ENCODE results near the gene CDK9.

Gene CDK9

DNA sequence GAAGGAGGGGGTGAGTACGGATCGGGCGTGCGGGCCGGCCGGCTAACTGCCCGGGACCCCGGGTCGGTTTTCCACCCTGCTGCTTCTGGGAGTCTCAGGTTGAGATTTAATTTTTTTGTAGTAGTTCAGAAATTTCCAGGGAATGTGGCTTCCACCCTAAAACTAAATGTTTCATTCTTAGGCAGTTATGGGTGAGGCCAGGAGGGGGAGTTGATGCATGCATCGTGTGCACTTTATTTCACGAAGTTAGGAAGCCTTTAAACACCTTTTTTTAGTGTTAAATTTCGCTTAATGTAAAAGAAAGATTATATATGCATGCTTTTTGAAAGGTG lies 905 bp downstream of the CDK9 start:
- Histone ChIP-seq H3K4me3 (replicated peaks; ENCODE audit: insufficient read depth, low read length) (peak overlapping the region; percentile 93), H3K27ac (replicated peaks) (peak overlapping the region; percentile 94), H3K27me3 (ENCODE audit: insufficient read depth, poor library complexity, severe bottlenecking) (no peaks in the 10 kb centered on the region)
- no peak for DNase-seq (ENCODE audit: low read depth in 1 of 2, low spot score in 1 of 2)
- TF ChIP-seq SPI1 (IDR thresholded peaks at IDR 0.05; ENCODE audit: borderline replicate concordance, low read depth) (no peak), GABPA (IDR thresholded peaks at IDR 0.05; ENCODE audit: low read depth) (no peak), POLR2AphosphoS5 (IDR thresholded peaks at IDR 0.05; ENCODE audit: low read depth) (no peak)
- TF ChIP-seq, protein P1, sequence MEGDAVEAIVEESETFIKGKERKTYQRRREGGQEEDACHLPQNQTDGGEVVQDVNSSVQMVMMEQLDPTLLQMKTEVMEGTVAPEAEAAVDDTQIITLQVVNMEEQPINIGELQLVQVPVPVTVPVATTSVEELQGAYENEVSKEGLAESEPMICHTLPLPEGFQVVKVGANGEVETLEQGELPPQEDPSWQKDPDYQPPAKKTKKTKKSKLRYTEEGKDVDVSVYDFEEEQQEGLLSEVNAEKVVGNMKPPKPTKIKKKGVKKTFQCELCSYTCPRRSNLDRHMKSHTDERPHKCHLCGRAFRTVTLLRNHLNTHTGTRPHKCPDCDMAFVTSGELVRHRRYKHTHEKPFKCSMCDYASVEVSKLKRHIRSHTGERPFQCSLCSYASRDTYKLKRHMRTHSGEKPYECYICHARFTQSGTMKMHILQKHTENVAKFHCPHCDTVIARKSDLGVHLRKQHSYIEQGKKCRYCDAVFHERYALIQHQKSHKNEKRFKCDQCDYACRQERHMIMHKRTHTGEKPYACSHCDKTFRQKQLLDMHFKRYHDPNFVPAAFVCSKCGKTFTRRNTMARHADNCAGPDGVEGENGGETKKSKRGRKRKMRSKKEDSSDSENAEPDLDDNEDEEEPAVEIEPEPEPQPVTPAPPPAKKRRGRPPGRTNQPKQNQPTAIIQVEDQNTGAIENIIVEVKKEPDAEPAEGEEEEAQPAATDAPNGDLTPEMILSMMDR (IDR thresholded peaks at IDR 0.05; ENCODE audit: insufficient read depth, low read length): no peak
- TF ChIP-seq, protein P2, sequence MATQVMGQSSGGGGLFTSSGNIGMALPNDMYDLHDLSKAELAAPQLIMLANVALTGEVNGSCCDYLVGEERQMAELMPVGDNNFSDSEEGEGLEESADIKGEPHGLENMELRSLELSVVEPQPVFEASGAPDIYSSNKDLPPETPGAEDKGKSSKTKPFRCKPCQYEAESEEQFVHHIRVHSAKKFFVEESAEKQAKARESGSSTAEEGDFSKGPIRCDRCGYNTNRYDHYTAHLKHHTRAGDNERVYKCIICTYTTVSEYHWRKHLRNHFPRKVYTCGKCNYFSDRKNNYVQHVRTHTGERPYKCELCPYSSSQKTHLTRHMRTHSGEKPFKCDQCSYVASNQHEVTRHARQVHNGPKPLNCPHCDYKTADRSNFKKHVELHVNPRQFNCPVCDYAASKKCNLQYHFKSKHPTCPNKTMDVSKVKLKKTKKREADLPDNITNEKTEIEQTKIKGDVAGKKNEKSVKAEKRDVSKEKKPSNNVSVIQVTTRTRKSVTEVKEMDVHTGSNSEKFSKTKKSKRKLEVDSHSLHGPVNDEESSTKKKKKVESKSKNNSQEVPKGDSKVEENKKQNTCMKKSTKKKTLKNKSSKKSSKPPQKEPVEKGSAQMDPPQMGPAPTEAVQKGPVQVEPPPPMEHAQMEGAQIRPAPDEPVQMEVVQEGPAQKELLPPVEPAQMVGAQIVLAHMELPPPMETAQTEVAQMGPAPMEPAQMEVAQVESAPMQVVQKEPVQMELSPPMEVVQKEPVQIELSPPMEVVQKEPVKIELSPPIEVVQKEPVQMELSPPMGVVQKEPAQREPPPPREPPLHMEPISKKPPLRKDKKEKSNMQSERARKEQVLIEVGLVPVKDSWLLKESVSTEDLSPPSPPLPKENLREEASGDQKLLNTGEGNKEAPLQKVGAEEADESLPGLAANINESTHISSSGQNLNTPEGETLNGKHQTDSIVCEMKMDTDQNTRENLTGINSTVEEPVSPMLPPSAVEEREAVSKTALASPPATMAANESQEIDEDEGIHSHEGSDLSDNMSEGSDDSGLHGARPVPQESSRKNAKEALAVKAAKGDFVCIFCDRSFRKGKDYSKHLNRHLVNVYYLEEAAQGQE (IDR thresholded peaks at IDR 0.05; ENCODE audit: insufficient replicate concordance, low read depth): no peak

DNA sequence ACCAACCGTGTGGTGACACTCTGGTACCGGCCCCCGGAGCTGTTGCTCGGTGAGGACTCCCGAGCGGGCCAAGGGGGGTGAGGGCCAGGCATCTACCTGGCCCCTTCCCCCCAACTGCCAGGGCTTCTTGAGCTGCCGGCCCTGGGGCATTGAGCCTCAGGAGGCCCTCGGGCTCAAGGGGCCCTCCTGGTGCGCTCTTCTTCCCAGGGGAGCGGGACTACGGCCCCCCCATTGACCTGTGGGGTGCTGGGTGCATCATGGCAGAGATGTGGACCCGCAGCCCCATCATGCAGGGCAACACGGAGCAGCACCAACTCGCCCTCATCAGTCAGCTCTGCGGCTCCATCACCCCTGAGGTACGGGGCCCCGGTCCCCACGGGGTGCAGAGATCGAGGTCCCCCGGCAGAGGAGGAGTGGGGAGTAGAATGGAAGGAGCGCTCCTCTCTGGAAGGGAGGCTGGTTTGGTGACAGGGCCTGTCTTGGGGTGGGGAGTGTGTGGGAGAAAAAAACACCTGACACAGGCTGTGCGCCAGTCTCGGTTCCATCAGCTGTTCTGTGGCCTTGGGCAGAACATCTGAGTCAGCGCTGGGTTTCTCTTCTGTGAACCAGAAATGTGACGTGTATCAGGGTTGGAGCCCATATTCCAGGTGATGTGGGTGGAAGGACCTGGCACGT lies 2.6 kb downstream of the CDK9 start:
- TF ChIP-seq SPI1 (IDR thresholded peaks at IDR 0.05; ENCODE audit: borderline replicate concordance, low read depth) (no peak), GABPA (IDR thresholded peaks at IDR 0.05; ENCODE audit: low read depth) (no peak), POLR2AphosphoS5 (IDR thresholded peaks at IDR 0.05; ENCODE audit: low read depth) (no peak)
- TF ChIP-seq, protein P1 (IDR thresholded peaks at IDR 0.05; ENCODE audit: insufficient read depth, low read length): no peak
- TF ChIP-seq, protein P2 (IDR thresholded peaks at IDR 0.05; ENCODE audit: insufficient replicate concordance, low read depth): no peak
- Histone ChIP-seq H3K27ac (replicated peaks) (no peak overlapping the region), H3K27me3 (ENCODE audit: insufficient read depth, poor library complexity, severe bottlenecking) (no peaks in the 10 kb centered on the region), H3K4me3 (replicated peaks; ENCODE audit: insufficient read depth, low read length) (no peak overlapping the region)
- DNase-seq (ENCODE audit: low read depth in 1 of 2, low spot score in 1 of 2): no peak

DNA sequence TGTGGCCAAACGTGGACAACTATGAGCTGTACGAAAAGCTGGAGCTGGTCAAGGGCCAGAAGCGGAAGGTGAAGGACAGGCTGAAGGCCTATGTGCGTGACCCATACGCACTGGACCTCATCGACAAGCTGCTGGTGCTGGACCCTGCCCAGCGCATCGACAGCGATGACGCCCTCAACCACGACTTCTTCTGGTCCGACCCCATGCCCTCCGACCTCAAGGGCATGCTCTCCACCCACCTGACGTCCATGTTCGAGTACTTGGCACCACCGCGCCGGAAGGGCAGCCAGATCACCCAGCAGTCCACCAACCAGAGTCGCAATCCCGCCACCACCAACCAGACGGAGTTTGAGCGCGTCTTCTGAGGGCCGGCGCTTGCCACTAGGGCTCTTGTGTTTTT lies 3.3 kb downstream of the CDK9 start:
- H3K27ac ChIP-seq (replicated peaks): no peak overlapping the region
- DNase-seq (ENCODE audit: low read depth in 1 of 2, low spot score in 1 of 2): no peak
- H3K4me3 ChIP-seq (replicated peaks; ENCODE audit: insufficient read depth, low read length): no peak overlapping the region
- TF ChIP-seq, protein P1 (IDR thresholded peaks at IDR 0.05; ENCODE audit: insufficient read depth, low read length): no peak
- TF ChIP-seq SPI1 (IDR thresholded peaks at IDR 0.05; ENCODE audit: borderline replicate concordance, low read depth) (no peak), POLR2AphosphoS5 (IDR thresholded peaks at IDR 0.05; ENCODE audit: low read depth) (no peak), GABPA (IDR thresholded peaks at IDR 0.05; ENCODE audit: low read depth) (no peak)
- no peaks in the 10 kb centered on the region for H3K27me3 ChIP-seq (ENCODE audit: insufficient read depth, poor library complexity, severe bottlenecking)

Data from HL-60 (cell line).